Measurements from ENCODE around the gene ARSD.

The ARSD gene

GRCh38 chrX:2894885-2895292 is 34.2 kb downstream of the ARSD start:
- in situ Hi-C loops (cut with MboI; ENCODE audit: low sequenced_read_pairs) = loop anchor here (25.0 kb wide), 1 partner anchor 142 kb away; the partner anchor contains the start of gene ARSF

- in situ Hi-C loops (cut with MboI; ENCODE audit: low sequenced_read_pairs) = loop anchor here (25.0 kb wide), 1 partner anchor 144 kb away; the partner anchor contains the start of gene ARSF
Observed at GRCh38 chrX:2892816-2893215, 36.3 kb downstream of the ARSD start.

DNA sequence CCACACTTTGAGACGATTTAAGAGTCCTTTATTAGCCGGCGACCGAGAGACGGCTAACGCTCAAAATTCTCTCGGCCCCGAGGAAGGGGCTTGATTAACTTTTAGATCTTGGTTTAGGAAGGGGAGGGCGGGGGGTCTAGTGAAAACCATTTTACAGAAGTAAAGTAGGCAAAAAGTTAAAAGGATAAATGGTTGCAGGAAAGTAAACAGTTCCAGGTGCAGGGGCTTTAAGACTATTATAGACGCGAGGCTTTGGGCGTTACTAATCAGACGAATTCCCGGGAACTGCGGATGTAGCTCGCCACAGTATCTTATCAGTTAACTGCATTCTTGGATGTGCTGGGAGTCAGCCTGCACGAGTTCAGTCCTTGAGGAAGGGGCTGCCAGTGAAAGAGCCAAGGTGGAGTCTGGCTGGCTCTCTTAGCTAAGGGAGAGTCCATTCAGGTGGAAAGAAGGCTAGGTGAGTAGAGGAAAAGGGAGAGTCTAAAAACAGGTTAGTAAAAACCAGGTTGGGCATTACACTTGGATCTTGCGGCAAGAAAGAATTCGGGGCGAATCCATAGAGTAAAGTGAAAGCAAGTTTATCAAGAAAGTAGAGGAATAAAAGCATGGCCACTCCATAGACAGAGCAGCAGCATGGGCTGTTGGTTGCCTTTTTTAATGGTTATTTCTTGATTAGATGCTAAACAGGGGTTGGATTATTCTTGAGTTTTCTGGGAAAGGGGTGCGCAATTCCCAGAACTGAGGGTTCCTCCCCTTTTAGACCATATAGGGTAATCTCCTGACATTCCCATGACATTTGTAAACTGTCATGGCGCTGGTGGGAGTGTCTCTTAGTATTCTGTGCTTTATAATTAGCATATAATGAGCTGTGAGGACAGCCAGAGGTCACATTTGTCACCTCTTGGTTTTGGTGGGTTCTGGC is 38.3 kb downstream of the ARSD start:
- in situ Hi-C loops (cut with MboI; ENCODE audit: low sequenced_read_pairs) = loop anchor here (25.0 kb wide), 1 partner anchor 147 kb away; the partner anchor contains the start of gene ARSF

DNA sequence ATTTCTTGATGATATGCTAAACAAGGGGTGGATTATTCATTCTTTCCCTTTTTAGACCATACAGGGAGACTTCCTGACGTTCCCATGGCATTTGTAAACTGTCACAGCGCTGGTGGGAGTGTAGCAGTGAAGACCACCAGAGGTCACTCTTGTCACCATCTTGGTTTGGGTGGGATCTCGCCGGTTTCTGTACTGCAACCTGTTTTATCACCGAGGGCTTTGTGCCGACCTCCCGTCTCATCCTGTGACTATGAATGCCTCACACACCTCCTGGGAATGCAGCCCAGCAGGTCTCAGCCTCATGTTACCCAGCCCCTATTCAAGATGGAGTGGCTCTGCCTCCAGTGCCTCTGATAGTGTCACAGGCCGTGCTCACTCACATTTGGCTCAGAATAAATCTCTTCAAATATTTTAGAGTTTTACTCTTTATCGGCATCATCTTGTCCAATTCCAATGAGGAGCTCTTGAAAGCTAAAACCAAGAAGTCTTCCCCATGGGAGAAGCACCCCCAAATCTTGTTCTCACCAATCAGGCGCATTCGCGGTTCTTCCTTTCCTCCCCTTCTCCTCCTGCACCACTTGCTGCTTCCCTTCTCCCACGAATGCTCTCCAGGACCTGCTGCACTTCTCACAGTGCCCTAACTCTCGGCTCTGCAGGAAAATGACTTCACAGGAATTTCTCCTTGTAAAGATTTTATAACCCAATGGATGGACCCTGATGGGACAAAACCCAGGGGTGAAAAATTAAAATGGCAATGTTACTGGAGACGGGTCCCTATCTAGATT is 39.2 kb downstream of the ARSD start:
- in situ Hi-C loops (cut with MboI; ENCODE audit: low sequenced_read_pairs) = loop anchor here (25.0 kb wide), 1 partner anchor 147 kb away; the partner anchor contains the start of gene ARSF

DNA sequence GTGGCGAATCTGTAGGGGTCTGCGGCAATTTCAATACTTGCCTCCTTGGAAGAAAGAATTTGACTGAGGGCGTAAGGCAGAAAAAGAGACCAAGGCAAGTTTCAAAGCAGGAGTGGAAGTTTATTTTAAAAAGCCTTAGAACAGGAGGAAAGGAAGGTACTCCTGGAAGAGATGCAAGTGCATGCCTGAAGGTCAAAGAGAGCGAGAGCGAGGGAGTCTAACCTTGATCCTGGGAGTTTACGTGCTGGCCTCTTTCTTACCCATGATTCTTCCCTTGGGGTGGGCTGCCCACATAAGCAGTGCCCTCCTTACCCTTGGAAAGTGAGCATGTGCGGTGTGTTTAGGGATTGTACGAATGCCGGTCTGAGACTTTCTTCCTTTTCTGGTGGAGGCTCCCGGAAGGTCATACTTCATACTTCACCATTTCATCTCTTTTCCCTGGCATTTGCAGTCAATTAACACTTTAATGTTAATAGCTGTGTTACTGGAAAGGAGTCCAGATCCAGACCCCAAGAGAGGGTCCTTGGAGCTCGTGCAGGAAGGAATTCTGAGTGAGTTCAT is 40.0 kb downstream of the ARSD start:
- in situ Hi-C loops (cut with MboI; ENCODE audit: low sequenced_read_pairs) = loop anchor here (25.0 kb wide), 1 partner anchor 148 kb away; the partner anchor contains the start of gene ARSF

GRCh38 chrX:2888309-2888708 is 40.8 kb downstream of the ARSD start:
- in situ Hi-C loops (cut with MboI; ENCODE audit: low sequenced_read_pairs) = loop anchor here (25.0 kb wide), 1 partner anchor 149 kb away; the partner anchor contains the start of gene ARSF

GRCh38 chrX:2883770-2884169 is 45.4 kb downstream of the ARSD start:
- in situ Hi-C loops (cut with MboI; ENCODE audit: low sequenced_read_pairs) = loop anchor here (25.0 kb wide), 1 partner anchor 154 kb away; the partner anchor contains the start of gene ARSF

- in situ Hi-C loops (cut with MboI; ENCODE audit: low sequenced_read_pairs) = loop anchor here (25.0 kb wide), 1 partner anchor 158 kb away; the partner anchor contains the start of gene ARSF
Observed at GRCh38 chrX:2879670-2880069, 49.5 kb downstream of the ARSD start.

- in situ Hi-C loops (cut with MboI; ENCODE audit: low sequenced_read_pairs) = loop anchor here (25.0 kb wide), 1 partner anchor 159 kb away; the partner anchor contains the start of gene ARSF
Observed at GRCh38 chrX:2878563-2878962, 50.6 kb downstream of the ARSD start.

DNA sequence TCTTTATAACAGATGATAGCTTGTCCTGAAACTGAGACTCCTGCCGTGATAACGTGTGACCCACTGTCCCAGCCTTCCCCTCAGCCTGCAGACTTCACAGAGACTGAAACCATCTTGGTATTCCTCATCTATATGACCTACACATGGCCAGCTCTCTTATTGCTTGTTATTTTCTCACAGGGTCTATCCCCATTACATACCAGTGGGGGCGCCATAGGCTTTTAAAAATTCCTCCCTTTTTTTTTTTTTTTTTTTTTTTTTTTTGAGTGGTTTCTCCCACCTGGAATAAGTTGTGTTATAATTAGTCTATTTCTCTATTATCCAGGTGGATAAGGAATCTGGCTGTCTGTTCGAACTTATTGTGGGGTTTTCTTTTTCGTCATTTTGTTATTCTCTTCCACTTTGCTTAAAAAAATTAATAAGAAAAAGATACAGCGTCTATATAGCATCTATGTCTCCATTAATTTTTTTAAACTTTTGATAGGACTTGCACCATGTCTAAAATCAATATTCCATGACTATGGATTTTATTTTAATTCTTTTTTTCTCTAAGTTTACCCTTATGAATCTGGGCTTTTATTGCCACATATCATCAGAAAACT is 53.2 kb downstream of the ARSD start:
- in situ Hi-C loops (cut with MboI; ENCODE audit: low sequenced_read_pairs) = loop anchor here (25.0 kb wide), 1 partner anchor 161 kb away; the partner anchor contains the start of gene ARSF

DNA sequence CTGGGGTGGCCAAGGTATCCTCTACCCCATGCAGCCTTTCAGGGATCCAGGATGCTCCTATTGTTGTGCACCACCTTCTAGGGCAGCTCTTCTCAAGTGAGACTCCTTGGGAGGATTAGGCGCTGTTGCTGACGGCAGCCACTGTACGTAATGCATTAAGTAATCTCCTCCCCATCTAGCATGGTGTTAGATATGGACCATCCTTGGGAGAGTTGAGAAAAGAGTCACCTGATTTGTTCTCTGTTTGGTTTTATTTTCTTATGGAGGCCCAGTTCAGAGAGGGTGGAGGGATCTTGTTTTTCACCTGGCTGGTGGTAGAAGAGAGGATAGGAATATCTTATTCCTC is 54.0 kb downstream of the ARSD start:
- in situ Hi-C loops (cut with MboI; ENCODE audit: low sequenced_read_pairs) = loop anchor here (25.0 kb wide), 1 partner anchor 162 kb away; the partner anchor contains the start of gene ARSF

- in situ Hi-C loops (cut with MboI; ENCODE audit: low sequenced_read_pairs) = loop anchor here (25.0 kb wide), 1 partner anchor 163 kb away; the partner anchor contains the start of gene ARSF
Observed at GRCh38 chrX:2874222-2875135, 54.7 kb downstream of the ARSD start.

DNA sequence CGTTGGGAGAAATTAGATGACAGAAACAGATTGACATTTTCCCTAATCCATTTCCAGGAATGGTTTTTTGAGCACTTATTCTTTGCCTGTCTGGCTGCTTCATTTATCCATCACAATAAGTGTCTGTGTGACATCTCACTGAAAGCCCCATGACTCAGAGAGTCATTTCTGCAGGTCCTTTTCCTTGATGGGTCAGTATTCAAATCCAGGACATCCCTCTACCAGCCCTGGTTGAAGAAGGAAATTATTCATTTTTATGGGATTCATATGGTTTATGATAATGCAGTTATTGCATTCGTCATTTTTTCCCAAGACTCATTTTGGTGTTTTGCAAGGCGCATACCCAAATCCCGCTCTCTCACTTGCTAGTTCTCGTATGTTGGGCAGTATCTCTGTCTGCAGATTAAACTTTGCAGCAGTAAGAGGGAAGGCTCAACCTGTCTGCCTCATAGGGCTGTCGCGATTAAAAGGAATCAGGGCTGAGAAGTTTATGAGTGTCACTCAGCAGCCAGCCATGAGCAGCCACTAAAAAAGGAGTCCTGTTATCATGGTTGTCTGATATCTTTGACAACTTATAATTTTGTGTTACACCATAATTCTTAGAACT is 56.4 kb downstream of the ARSD start:
- in situ Hi-C loops (cut with MboI; ENCODE audit: low sequenced_read_pairs) = no loop called here

DNA sequence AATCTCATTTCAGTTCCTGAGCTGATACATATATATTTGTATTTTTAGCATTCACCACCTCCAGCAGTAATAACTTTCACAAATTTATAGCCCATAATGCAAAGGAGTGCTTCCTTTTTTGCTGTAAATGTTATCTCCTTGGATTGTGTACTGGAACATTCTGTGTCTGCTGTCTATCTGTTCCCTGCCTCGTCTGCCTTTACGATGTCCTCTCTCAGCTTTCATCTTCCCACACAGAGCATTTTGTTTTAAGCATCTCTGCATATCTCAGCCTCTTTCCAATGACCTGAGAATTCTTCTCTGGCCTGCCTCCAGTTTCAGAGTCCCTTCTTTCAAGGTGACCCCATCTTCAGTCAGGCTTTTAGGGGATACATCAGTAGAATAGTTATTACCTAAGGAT is 57.3 kb downstream of the ARSD start:
- in situ Hi-C loops (cut with MboI; ENCODE audit: low sequenced_read_pairs) = no loop called here

- in situ Hi-C loops (cut with MboI; ENCODE audit: low sequenced_read_pairs) = no loop called here
Observed at GRCh38 chrX:2870650-2871049, 58.5 kb downstream of the ARSD start.

DNA sequence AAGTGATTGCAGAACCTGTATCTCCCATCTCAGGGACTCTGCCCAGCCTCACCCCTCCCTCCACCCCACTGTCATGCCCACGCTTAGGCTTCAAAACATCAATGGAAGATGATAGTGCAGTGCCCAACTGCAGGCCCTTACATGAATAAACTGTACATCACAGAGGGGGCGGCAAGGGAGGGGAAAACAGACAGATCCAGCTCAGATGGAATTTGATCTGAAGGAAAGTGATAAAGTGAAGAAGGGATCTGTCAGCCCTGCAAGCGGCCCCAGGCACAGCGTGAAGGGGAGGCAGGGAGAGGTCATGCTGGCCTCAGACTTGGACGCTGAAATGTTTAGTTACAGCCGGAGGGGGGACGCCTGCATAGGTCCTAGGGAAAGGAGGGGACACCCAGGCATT is 61.9 kb downstream of the ARSD start:
- in situ Hi-C loops (cut with MboI; ENCODE audit: low sequenced_read_pairs) = no loop called here

- in situ Hi-C loops (cut with MboI; ENCODE audit: low sequenced_read_pairs) = no loop called here
Observed at GRCh38 chrX:2863646-2864045, 65.5 kb downstream of the ARSD start.

DNA sequence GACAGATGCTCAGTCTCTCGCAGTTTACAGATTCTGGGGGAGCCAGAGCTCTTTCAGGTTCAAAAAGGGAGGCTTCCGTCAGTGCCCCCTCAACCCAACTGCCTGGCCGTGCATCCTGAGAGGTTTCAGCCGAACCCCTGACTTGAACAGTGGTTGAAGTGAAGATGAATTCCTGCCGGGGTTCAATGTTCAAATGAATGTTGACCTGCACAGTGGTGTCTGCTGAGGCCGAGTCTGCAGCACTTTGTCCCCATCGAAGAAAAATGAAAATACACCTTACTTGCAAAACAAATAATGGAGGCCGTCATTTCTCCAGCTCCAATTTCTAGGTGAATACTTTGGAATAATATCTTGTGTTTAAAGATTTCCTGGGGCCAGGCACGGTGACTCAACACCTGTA is 66.7 kb downstream of the ARSD start:
- in situ Hi-C loops (cut with MboI; ENCODE audit: low sequenced_read_pairs) = no loop called here
